Measurements from ENCODE around the gene PCK1. TPM values are rescaled to one million over a fixed set of nuclear protein-coding genes. Genes with fewer than 3 reads are reported as not detected.
"Not testable (repeated sequence)": the region's sequence is repeated elsewhere in the genome, so short reads cannot be mapped to it uniquely, and the experiment has no call there.

Gene PCK1
- not detected in 2 replicates for total RNA-seq

GRCh38 chr20:57560554-57561355, at the start of gene PCK1:
TSS of gene PCK1 (plus strand) at chr20:57561110. CDS start at chr20:57561412, 302 bp downstream.
- ChIA-PET CTCF (no interaction called here), POLR2A (no interaction called here)
- H3K27ac Mint-ChIP-seq, result no peak within 1 kb of the TSS
- H3K27me3 Mint-ChIP-seq, result peaks cover 34% of the 10 kb centered on the region
- DNase-seq (no peak), ATAC-seq (ENCODE audit: low read depth) (no peak)
- no peak within 1 kb of the TSS for H3K4me3 Mint-ChIP-seq
- no peak for TF ChIP-seq CTCF (IDR thresholded peaks at IDR 0.05)
- no peaks in the 10 kb centered on the region for H3K36me3 Mint-ChIP-seq (ENCODE audit: low read depth)
- no peaks in the 10 kb centered on the region for H3K9me3 Mint-ChIP-seq
- intact Hi-C loops (cut with micrococcal nuclease), result no loop called here
- H3K4me1 Mint-ChIP-seq, result no peaks in the 10 kb centered on the region

- H3K27ac Mint-ChIP-seq; H3K4me1 Mint-ChIP-seq; H3K9me3 Mint-ChIP-seq; H3K4me3 Mint-ChIP-seq; DNase-seq; intact Hi-C loops (cut with micrococcal nuclease); H3K27me3 Mint-ChIP-seq; H3K36me3 Mint-ChIP-seq (ENCODE audit: low read depth); CTCF ChIA-PET; POLR2A ChIA-PET; ATAC-seq (ENCODE audit: low read depth): not testable (repeated sequence)
These were observed 49.2 kb upstream of the PCK1 start for GRCh38 chr20:57511709-57512108.

- ChIA-PET POLR2A (no interaction called here), CTCF (no interaction called here)
- no peak for TF ChIP-seq CTCF (IDR thresholded peaks at IDR 0.05)
- Mint-ChIP-seq H3K27ac (no peak overlapping the region), H3K36me3 (ENCODE audit: low read depth) (no peaks in the 10 kb centered on the region), H3K27me3 (peaks cover 7% of the 10 kb centered on the region), H3K4me3 (no peak overlapping the region), H3K4me1 (no peaks in the 10 kb centered on the region), H3K9me3 (no peaks in the 10 kb centered on the region)
- intact Hi-C loops (cut with micrococcal nuclease), result no loop called here
- DNase-seq (no peak), ATAC-seq (ENCODE audit: low read depth) (no peak)
These were observed 48.5 kb upstream of the PCK1 start for GRCh38 chr20:57512432-57512831.

GRCh38 chr20:57513199-57513598, 47.7 kb upstream of the PCK1 start:
- POLR2A ChIA-PET, result no interaction called here
- H3K36me3 Mint-ChIP-seq (ENCODE audit: low read depth), result no peaks in the 10 kb centered on the region
- peaks cover 7% of the 10 kb centered on the region for H3K27me3 Mint-ChIP-seq
- CTCF ChIA-PET, result no interaction called here
- H3K27ac Mint-ChIP-seq, result no peak overlapping the region
- no peaks in the 10 kb centered on the region for H3K9me3 Mint-ChIP-seq
- intact Hi-C loops (cut with micrococcal nuclease), result no loop called here
- no peak for TF ChIP-seq CTCF (IDR thresholded peaks at IDR 0.05)
- H3K4me3 Mint-ChIP-seq, result no peak overlapping the region
- DNase-seq (no peak), ATAC-seq (ENCODE audit: low read depth) (no peak)
- no peaks in the 10 kb centered on the region for H3K4me1 Mint-ChIP-seq

- CTCF ChIA-PET, result interaction anchor here (1.0 kb wide), 1 partner anchor 697 kb away, joined by 3 read pairs; no protein-coding TSS in a partner anchor
These were observed 46.6 kb upstream of the PCK1 start for GRCh38 chr20:57514273-57514751.

More at GRCh38 chr20:57514273-57514751, 46.6 kb upstream of the PCK1 start:
- TF ChIP-seq CTCF (IDR thresholded peaks at IDR 0.05), result no peak
- H3K27ac Mint-ChIP-seq, result no peak overlapping the region
- no peak overlapping the region for H3K4me3 Mint-ChIP-seq
- POLR2A ChIA-PET, result no interaction called here
- no peaks in the 10 kb centered on the region for H3K36me3 Mint-ChIP-seq (ENCODE audit: low read depth)
- no peaks in the 10 kb centered on the region for H3K9me3 Mint-ChIP-seq
- intact Hi-C loops (cut with micrococcal nuclease), result loop anchor here (1.0 kb wide), 2 partner anchors 80 to 695 kb away; no protein-coding TSS in a partner anchor
- ATAC-seq (ENCODE audit: low read depth) (peak; percentile 31), DNase-seq (no peak)
- no peaks in the 10 kb centered on the region for H3K4me1 Mint-ChIP-seq
- peaks cover 7% of the 10 kb centered on the region for H3K27me3 Mint-ChIP-seq

Measured in activated B cell treated with CpG ODN at 0.5 μM for 24 hours (primary cell).